ENCODE data around the gene IDNK.

DNA sequence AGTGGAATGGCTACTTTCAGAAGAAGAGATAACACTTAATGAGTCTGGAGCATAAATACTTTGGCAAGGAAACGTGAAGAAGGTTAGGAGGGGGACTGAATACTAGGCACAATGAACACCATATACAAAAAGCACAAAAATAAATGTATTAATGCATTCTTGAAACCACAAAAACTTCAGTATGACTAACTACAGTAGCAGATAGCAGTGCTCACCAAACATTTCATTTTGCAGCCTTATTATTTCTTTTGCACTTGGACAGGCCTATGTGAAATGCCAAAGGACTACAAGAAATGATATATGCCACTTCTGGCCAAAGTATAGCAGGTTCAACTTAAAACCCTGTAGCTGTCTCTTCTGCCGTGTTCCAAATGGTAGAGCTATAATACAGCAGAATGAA lies 58.5 kb downstream of the IDNK start:
- TF ChIP-seq, protein P1, sequence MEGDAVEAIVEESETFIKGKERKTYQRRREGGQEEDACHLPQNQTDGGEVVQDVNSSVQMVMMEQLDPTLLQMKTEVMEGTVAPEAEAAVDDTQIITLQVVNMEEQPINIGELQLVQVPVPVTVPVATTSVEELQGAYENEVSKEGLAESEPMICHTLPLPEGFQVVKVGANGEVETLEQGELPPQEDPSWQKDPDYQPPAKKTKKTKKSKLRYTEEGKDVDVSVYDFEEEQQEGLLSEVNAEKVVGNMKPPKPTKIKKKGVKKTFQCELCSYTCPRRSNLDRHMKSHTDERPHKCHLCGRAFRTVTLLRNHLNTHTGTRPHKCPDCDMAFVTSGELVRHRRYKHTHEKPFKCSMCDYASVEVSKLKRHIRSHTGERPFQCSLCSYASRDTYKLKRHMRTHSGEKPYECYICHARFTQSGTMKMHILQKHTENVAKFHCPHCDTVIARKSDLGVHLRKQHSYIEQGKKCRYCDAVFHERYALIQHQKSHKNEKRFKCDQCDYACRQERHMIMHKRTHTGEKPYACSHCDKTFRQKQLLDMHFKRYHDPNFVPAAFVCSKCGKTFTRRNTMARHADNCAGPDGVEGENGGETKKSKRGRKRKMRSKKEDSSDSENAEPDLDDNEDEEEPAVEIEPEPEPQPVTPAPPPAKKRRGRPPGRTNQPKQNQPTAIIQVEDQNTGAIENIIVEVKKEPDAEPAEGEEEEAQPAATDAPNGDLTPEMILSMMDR (IDR thresholded peaks at IDR 0.05; ENCODE audit: low read length) = no peak
- no peak for TF ChIP-seq EZH2phosphoT487 (IDR thresholded peaks at IDR 0.05; ENCODE audit: low read length)
